ENCODE measurements around the gene PNP.
"Not testable (repeated sequence)": the region's sequence is repeated elsewhere in the genome, so short reads cannot be mapped to it uniquely, and the experiment has no call there.

- TF ChIP-seq, protein P1, sequence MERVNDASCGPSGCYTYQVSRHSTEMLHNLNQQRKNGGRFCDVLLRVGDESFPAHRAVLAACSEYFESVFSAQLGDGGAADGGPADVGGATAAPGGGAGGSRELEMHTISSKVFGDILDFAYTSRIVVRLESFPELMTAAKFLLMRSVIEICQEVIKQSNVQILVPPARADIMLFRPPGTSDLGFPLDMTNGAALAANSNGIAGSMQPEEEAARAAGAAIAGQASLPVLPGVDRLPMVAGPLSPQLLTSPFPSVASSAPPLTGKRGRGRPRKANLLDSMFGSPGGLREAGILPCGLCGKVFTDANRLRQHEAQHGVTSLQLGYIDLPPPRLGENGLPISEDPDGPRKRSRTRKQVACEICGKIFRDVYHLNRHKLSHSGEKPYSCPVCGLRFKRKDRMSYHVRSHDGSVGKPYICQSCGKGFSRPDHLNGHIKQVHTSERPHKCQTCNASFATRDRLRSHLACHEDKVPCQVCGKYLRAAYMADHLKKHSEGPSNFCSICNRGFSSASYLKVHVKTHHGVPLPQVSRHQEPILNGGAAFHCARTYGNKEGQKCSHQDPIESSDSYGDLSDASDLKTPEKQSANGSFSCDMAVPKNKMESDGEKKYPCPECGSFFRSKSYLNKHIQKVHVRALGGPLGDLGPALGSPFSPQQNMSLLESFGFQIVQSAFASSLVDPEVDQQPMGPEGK (CRISPR knock-in tag; IDR thresholded peaks at IDR 0.05; ENCODE audit: borderline replicate concordance) = not testable (repeated sequence)
- TF ChIP-seq ARNTL (CRISPR knock-in tag; IDR thresholded peaks at IDR 0.05; ENCODE audit: borderline replicate concordance, low read depth); ZNF8 (CRISPR knock-in tag; IDR thresholded peaks at IDR 0.05); ZFP30 (CRISPR knock-in tag; IDR thresholded peaks at IDR 0.05): not testable (repeated sequence)
- TF ChIP-seq, protein P2, sequence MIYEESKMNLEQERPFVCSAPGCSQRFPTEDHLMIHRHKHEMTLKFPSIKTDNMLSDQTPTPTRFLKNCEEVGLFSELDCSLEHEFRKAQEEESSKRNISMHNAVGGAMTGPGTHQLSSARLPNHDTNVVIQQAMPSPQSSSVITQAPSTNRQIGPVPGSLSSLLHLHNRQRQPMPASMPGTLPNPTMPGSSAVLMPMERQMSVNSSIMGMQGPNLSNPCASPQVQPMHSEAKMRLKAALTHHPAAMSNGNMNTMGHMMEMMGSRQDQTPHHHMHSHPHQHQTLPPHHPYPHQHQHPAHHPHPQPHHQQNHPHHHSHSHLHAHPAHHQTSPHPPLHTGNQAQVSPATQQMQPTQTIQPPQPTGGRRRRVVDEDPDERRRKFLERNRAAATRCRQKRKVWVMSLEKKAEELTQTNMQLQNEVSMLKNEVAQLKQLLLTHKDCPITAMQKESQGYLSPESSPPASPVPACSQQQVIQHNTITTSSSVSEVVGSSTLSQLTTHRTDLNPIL (CRISPR knock-in tag; IDR thresholded peaks at IDR 0.05; ENCODE audit: low read depth) = not testable (repeated sequence)
These were observed 16.4 kb upstream of the PNP start for GRCh38 chr14:20452831-20453230.

Measured in SK-N-SH treated with all-trans-retinoic acid at 6 μM for 48 hours (cell line).